ENCODE measurements around the gene ACTRT2.
A peak's percentile ranks its signal among the peaks of the same experiment; 100 is the strongest.

The ACTRT2 gene

GRCh38 chr1:3005771-3006170 lies 15.5 kb upstream of the ACTRT2 start:
- H3K9me3 Mint-ChIP-seq = peaks cover 10% of the 10 kb centered on the region
- H3K4me1 Mint-ChIP-seq = no peaks in the 10 kb centered on the region
- no peak overlapping the region for H3K4me3 Mint-ChIP-seq
- H3K27ac Mint-ChIP-seq = no peak overlapping the region
- peaks cover 30% of the 10 kb centered on the region for H3K27me3 Mint-ChIP-seq
- peaks cover 5% of the 10 kb centered on the region for H3K36me3 Mint-ChIP-seq
- no peak for ATAC-seq

GRCh38 chr1:3007298-3008147 lies 13.7 kb upstream of the ACTRT2 start:
- Mint-ChIP-seq H3K27ac (no peak overlapping the region), H3K4me1 (no peaks in the 10 kb centered on the region), H3K27me3 (peaks cover 18% of the 10 kb centered on the region)

GRCh38 chr1:3009021-3009420 lies 12.2 kb upstream of the ACTRT2 start:
- Mint-ChIP-seq H3K36me3 (peaks cover 5% of the 10 kb centered on the region), H3K4me1 (peaks cover 6% of the 10 kb centered on the region), H3K4me3 (no peak overlapping the region), H3K27me3 (peaks cover 16% of the 10 kb centered on the region), H3K27ac (no peak overlapping the region), H3K9me3 (peaks cover 10% of the 10 kb centered on the region)
- no peak for ATAC-seq

More at GRCh38 chr1:3007298-3008147, 13.7 kb upstream of the ACTRT2 start:
- H3K36me3 Mint-ChIP-seq = peaks cover 5% of the 10 kb centered on the region
- ATAC-seq = no peak
- H3K9me3 Mint-ChIP-seq = peaks cover 10% of the 10 kb centered on the region
- no peak overlapping the region for H3K4me3 Mint-ChIP-seq

DNA sequence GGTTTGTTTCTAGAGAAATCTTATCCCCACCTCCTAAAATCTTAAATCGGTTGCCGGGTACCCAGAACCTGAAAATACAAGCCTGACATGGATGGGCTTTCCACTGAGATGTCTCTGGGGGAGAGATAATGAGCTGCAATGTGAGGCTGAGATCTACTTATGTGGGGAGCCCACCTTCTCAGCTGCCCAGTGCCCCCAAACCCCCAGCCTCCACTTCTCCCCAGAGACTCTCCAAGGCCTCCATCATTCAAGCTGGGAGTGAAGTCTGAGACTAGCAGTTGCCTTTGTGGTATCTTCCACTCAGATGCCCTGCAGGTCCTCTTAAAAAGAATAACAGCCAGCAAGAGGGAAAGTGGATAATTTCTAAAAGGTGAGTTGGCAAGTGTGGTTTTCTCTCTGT lies 11.7 kb upstream of the ACTRT2 start:
- Mint-ChIP-seq H3K27me3 (peaks cover 18% of the 10 kb centered on the region), H3K27ac (no peak overlapping the region), H3K9me3 (peaks cover 10% of the 10 kb centered on the region), H3K4me1 (peaks cover 6% of the 10 kb centered on the region), H3K36me3 (peaks cover 5% of the 10 kb centered on the region), H3K4me3 (no peak overlapping the region)
- no peak for ATAC-seq

DNA sequence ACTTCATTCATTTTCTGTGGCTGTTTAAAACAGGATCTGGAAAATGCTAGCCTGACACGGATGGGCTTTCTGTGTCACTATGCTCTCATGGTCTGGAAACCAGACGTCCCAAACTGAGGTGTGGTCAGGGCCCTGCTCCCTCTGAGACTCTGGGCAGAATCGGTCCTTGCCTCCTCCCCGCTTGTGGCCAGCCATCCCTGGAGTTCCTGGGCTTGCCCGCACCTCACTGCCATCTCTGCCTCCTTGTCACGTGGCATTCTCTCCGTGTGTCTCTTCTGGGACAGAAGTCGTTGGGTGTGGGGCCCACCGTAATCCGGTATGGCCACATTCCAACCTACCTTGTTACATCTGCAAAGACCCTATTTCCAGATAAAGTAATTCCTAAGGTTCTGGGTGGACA lies 10.1 kb upstream of the ACTRT2 start:
- Mint-ChIP-seq H3K27me3 (peaks cover 30% of the 10 kb centered on the region), H3K4me1 (peaks cover 6% of the 10 kb centered on the region), H3K9me3 (peaks cover 10% of the 10 kb centered on the region), H3K4me3 (no peak overlapping the region), H3K36me3 (peaks cover 5% of the 10 kb centered on the region), H3K27ac (no peak overlapping the region)
- ATAC-seq = no peak

DNA sequence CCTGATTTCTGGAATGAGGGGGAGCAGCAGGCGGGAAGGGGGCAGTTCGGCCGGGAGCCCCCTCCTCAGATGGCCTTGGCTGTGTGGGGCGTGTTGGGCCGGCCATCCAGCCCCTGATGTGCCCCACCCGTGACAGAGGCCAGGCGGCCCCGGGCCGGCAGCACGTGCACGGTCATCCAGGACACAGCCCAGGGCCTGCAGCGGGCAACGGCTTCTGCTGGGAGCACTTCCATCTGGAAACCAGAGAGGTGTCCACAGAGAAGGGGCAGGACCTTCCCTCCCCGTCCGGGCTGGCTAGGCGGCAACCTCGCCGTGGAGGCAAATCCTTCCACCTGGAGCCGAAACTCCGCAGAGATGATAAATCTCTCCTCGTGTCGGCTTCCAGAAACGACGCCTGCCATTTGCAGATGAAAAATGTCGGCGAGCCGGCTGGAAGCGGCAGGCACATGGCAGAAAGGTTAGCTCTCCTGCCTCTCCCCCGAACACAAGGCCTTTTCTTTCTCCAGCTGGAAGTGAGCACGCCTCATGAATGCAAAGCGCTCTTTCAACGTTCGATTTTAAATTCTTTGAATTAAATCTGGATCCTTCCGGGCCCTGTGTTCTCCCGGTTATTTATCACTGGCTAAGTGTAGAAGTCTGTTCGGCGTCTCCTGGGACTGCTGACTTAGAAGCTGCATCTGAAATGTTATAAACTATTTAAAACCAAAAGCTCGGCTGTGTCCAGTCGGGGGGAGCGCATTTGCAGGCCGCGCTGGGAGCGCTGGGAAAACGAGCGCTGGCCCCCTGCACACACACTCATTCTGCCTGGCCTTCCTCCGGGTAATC lies 9.4 kb upstream of the ACTRT2 start:
- Mint-ChIP-seq H3K4me3 (no peak overlapping the region), H3K9me3 (peaks cover 5% of the 10 kb centered on the region), H3K36me3 (peaks cover 1% of the 10 kb centered on the region), H3K4me1 (peaks cover 6% of the 10 kb centered on the region), H3K27ac (no peak overlapping the region), H3K27me3 (peaks cover 30% of the 10 kb centered on the region)
- ATAC-seq = no peak

GRCh38 chr1:3012456-3013291 lies 8.6 kb upstream of the ACTRT2 start:
- peak; percentile 61 for ATAC-seq
- Mint-ChIP-seq H3K4me3 (no peak overlapping the region), H3K4me1 (peaks cover 6% of the 10 kb centered on the region), H3K9me3 (peaks cover 2% of the 10 kb centered on the region), H3K27me3 (peaks cover 30% of the 10 kb centered on the region), H3K36me3 (no peaks in the 10 kb centered on the region), H3K27ac (no peak overlapping the region)

- peaks cover 6% of the 10 kb centered on the region for H3K4me1 Mint-ChIP-seq
- H3K27ac Mint-ChIP-seq = no peak overlapping the region
- H3K4me3 Mint-ChIP-seq = no peak overlapping the region
- H3K36me3 Mint-ChIP-seq = no peaks in the 10 kb centered on the region
- H3K9me3 Mint-ChIP-seq = no peaks in the 10 kb centered on the region
- no peak for ATAC-seq
- H3K27me3 Mint-ChIP-seq = peaks cover 38% of the 10 kb centered on the region
These were observed 7.8 kb upstream of the ACTRT2 start for GRCh38 chr1:3013371-3014049.

DNA sequence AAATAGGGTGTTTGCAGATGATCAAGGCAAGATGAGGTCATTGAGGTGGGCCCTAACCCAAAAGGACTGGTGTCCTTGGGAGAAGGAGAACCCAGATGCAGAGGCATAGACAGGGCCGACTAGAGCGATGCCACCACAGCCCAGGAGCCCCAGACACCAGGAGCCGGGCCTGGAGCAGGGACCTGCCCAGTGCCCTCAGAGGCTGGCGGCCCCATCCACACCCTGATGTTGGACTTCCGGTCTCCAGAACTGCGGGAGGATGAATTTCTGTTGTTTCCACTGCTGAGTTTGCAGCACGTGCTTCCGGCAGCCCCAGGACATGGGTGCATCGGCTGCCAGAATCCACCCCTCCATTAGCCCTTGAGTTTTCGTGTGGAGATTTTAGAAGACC lies 7.2 kb upstream of the ACTRT2 start:
- Mint-ChIP-seq H3K27ac (no peak overlapping the region), H3K36me3 (no peaks in the 10 kb centered on the region), H3K4me3 (no peak overlapping the region), H3K9me3 (no peaks in the 10 kb centered on the region), H3K4me1 (peaks cover 6% of the 10 kb centered on the region), H3K27me3 (peaks cover 38% of the 10 kb centered on the region)
- no peak for ATAC-seq

DNA sequence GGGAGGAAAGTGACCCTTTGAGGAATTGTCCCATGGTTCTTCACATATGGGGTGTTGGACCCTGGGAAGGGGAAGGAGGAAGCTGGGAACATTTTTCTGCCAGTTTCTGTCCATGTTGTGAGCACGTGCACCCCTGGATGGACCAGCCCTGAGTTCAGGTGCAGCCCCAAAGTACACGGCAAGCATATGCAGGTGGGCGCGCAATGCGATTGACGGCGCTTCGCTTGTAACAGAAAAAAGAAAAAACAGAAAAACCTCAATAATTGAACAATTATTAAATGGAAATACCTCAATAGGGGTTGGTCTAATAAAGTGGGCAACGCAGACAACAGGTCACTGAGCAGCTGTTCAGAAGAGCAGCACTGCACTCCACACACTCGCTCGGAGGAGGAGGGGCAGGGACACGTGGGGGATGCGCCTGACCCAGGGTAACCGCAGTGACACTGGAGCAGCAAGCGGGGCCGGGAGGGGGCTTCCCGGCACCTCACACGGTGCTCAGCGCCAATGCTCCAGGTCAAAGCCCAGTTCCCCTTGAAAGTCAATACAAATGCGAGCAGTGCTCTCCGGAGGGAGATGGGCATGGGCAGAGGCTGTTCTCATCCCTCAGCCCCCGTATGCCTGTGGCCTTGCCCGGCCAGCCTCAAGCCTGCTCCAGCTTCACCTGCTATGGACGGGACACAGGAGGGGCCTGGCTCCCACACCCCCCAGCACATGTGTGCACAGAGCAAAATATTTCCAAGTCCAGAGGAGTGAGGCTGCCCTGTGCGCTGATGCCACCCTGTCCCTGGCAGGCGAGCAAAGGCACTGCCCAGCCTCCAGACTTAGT lies 6.6 kb upstream of the ACTRT2 start:
- no peak overlapping the region for H3K4me3 Mint-ChIP-seq
- no peaks in the 10 kb centered on the region for H3K36me3 Mint-ChIP-seq
- no peak overlapping the region for H3K27ac Mint-ChIP-seq
- peaks cover 6% of the 10 kb centered on the region for H3K4me1 Mint-ChIP-seq
- no peak for ATAC-seq
- peaks cover 38% of the 10 kb centered on the region for H3K27me3 Mint-ChIP-seq
- H3K9me3 Mint-ChIP-seq = no peaks in the 10 kb centered on the region

DNA sequence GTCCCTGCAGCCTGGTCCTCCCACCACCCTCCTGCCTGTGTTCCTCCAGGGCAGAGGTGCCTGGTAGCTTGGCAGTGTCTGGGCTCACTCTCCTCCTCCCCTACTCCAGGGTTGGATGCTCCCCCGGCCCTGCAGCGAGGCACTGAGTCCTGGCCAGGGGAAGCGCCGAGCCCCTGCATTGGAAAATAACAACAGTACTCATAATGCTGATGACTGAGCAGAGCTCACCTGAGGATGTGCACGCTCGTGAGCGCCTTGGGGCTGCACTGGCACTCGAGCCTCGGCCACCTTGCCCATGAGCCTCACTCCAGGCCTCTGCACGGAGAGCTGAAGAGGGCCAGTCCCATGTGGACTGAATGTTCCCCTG lies 6.0 kb upstream of the ACTRT2 start:
- no peak overlapping the region for H3K27ac Mint-ChIP-seq
- H3K36me3 Mint-ChIP-seq = no peaks in the 10 kb centered on the region
- H3K27me3 Mint-ChIP-seq = peaks cover 38% of the 10 kb centered on the region
- H3K4me3 Mint-ChIP-seq = no peak overlapping the region
- H3K9me3 Mint-ChIP-seq = no peaks in the 10 kb centered on the region
- ATAC-seq = no peak
- peaks cover 6% of the 10 kb centered on the region for H3K4me1 Mint-ChIP-seq

DNA sequence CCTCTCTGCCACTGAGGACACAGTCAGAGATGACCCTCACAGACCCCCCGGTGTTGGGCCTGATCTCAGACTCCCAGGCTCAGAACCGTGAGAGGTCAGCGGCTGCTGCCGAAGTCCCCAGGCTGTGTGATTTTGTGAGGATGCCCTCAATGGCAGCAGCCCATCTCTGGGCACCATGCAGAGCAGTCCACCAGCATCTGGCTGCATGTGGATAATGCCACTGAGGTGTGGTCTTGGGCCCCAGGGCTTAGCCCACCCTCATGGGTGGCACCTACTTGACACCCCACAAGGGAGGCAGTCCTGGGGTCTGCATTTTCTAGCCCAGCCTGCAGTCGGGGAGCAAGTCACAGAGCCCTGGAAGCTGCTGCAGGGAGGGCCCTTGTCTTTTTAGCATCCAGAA lies 5.5 kb upstream of the ACTRT2 start:
- no peak for ATAC-seq
- no peak overlapping the region for H3K4me3 Mint-ChIP-seq
- no peaks in the 10 kb centered on the region for H3K36me3 Mint-ChIP-seq
- peaks cover 6% of the 10 kb centered on the region for H3K4me1 Mint-ChIP-seq
- H3K27ac Mint-ChIP-seq = no peak overlapping the region
- H3K27me3 Mint-ChIP-seq = peaks cover 38% of the 10 kb centered on the region
- no peaks in the 10 kb centered on the region for H3K9me3 Mint-ChIP-seq

GRCh38 chr1:3016641-3017439 lies 4.4 kb upstream of the ACTRT2 start:
- Mint-ChIP-seq H3K4me1 (peaks cover 6% of the 10 kb centered on the region), H3K36me3 (no peaks in the 10 kb centered on the region), H3K27me3 (peaks cover 38% of the 10 kb centered on the region), H3K27ac (no peak overlapping the region), H3K9me3 (no peaks in the 10 kb centered on the region), H3K4me3 (no peak overlapping the region)
- ATAC-seq = no peak
